Measurements from ENCODE around the gene COMMD6. TPM values are rescaled to one million over a fixed set of nuclear protein-coding genes. Genes with fewer than 3 reads are reported as not detected.

COMMD6 gene
- total and polyA plus RNA-seq, 2 of the 13 experiments (the other 11 are each of a cell fraction or from before 2014, with no cell fraction given): 97.0 to 164 TPM

GRCh38 chr13:75482070-75482819, 55.4 kb downstream of the COMMD6 start, which contains the start of gene TBC1D4 (continued):
- TF ChIP-seq, protein P1, sequence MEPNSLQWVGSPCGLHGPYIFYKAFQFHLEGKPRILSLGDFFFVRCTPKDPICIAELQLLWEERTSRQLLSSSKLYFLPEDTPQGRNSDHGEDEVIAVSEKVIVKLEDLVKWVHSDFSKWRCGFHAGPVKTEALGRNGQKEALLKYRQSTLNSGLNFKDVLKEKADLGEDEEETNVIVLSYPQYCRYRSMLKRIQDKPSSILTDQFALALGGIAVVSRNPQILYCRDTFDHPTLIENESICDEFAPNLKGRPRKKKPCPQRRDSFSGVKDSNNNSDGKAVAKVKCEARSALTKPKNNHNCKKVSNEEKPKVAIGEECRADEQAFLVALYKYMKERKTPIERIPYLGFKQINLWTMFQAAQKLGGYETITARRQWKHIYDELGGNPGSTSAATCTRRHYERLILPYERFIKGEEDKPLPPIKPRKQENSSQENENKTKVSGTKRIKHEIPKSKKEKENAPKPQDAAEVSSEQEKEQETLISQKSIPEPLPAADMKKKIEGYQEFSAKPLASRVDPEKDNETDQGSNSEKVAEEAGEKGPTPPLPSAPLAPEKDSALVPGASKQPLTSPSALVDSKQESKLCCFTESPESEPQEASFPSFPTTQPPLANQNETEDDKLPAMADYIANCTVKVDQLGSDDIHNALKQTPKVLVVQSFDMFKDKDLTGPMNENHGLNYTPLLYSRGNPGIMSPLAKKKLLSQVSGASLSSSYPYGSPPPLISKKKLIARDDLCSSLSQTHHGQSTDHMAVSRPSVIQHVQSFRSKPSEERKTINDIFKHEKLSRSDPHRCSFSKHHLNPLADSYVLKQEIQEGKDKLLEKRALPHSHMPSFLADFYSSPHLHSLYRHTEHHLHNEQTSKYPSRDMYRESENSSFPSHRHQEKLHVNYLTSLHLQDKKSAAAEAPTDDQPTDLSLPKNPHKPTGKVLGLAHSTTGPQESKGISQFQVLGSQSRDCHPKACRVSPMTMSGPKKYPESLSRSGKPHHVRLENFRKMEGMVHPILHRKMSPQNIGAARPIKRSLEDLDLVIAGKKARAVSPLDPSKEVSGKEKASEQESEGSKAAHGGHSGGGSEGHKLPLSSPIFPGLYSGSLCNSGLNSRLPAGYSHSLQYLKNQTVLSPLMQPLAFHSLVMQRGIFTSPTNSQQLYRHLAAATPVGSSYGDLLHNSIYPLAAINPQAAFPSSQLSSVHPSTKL (CRISPR knock-in tag; IDR thresholded peaks at IDR 0.05): peak; percentile 81; the same call in 1 of the 2 replicates
- TF ChIP-seq ZMYM3 (CRISPR knock-in tag; IDR thresholded peaks at IDR 0.05) (peak; percentile 59; the same call in 1 of the 2 replicates), ZNF543 (CRISPR knock-in tag; IDR thresholded peaks at IDR 0.05) (peak; percentile 65; the same call in 1 of the 2 replicates), FOXP4 (CRISPR knock-in tag; IDR thresholded peaks at IDR 0.05) (peak; percentile 82), KAT2B (IDR thresholded peaks at IDR 0.05; ENCODE audit: borderline replicate concordance, low read depth, low read length) (no peak), ZSCAN12 (CRISPR knock-in tag; IDR thresholded peaks at IDR 0.05) (no peak), CEBPG (CRISPR knock-in tag; IDR thresholded peaks at IDR 0.05) (no peak), TBX2 (CRISPR knock-in tag; IDR thresholded peaks at IDR 0.05; ENCODE audit: borderline replicate concordance) (peak; percentile 31; the same call in 1 of the 2 replicates), CCDC6 (CRISPR knock-in tag; IDR thresholded peaks at IDR 0.05) (peak; percentile 51; the same call in 1 of the 2 replicates), ZNF296 (CRISPR knock-in tag; conservative IDR thresholded peaks at IDR 0.05) (peak; percentile 57; the same call in 1 of the 2 replicates), ATM (IDR thresholded peaks at IDR 0.05; ENCODE audit: borderline replicate concordance) (no peak), IKZF4 (CRISPR knock-in tag; IDR thresholded peaks at IDR 0.05; ENCODE audit: borderline replicate concordance, low read depth, not compliant biosample characterization) (peak; percentile 34), RARA (CRISPR knock-in tag; IDR thresholded peaks at IDR 0.05) (peak; percentile 18; the same call in 1 of the 2 replicates), ZNF225 (CRISPR knock-in tag; IDR thresholded peaks at IDR 0.05) (no peak)
- TF ChIP-seq, protein P2, sequence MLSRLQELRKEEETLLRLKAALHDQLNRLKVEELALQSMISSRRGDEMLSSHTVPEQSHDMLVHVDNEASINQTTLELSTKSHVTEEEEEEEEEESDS (CRISPR knock-in tag; IDR thresholded peaks at IDR 0.05; ENCODE audit: borderline replicate concordance): no peak
- TF ChIP-seq, protein P3, sequence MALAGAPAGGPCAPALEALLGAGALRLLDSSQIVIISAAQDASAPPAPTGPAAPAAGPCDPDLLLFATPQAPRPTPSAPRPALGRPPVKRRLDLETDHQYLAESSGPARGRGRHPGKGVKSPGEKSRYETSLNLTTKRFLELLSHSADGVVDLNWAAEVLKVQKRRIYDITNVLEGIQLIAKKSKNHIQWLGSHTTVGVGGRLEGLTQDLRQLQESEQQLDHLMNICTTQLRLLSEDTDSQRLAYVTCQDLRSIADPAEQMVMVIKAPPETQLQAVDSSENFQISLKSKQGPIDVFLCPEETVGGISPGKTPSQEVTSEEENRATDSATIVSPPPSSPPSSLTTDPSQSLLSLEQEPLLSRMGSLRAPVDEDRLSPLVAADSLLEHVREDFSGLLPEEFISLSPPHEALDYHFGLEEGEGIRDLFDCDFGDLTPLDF (CRISPR knock-in tag; IDR thresholded peaks at IDR 0.05): no peak
- TF ChIP-seq, protein P4, sequence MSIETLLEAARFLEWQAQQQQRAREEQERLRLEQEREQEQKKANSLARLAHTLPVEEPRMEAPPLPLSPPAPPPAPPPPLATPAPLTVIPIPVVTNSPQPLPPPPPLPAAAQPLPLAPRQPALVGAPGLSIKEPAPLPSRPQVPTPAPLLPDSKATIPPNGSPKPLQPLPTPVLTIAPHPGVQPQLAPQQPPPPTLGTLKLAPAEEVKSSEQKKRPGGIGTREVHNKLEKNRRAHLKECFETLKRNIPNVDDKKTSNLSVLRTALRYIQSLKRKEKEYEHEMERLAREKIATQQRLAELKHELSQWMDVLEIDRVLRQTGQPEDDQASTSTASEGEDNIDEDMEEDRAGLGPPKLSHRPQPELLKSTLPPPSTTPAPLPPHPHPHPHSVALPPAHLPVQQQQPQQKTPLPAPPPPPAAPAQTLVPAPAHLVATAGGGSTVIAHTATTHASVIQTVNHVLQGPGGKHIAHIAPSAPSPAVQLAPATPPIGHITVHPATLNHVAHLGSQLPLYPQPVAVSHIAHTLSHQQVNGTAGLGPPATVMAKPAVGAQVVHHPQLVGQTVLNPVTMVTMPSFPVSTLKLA (IDR thresholded peaks at IDR 0.05): peak; percentile 13; the same call in 1 of the 2 replicates
- TF ChIP-seq, protein P5, sequence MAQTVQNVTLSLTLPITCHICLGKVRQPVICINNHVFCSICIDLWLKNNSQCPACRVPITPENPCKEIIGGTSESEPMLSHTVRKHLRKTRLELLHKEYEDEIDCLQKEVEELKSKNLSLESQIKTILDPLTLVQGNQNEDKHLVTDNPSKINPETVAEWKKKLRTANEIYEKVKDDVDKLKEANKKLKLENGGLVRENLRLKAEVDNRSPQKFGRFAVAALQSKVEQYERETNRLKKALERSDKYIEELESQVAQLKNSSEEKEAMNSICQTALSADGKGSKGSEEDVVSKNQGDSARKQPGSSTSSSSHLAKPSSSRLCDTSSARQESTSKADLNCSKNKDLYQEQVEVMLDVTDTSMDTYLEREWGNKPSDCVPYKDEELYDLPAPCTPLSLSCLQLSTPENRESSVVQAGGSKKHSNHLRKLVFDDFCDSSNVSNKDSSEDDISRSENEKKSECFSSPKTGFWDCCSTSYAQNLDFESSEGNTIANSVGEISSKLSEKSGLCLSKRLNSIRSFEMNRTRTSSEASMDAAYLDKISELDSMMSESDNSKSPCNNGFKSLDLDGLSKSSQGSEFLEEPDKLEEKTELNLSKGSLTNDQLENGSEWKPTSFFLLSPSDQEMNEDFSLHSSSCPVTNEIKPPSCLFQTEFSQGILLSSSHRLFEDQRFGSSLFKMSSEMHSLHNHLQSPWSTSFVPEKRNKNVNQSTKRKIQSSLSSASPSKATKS (CRISPR knock-in tag; IDR thresholded peaks at IDR 0.05): no peak; the same call in 1 of the 2 replicates

All from HepG2 (cell line).